Renal cortex interstitium (tissue), 11 donors: ENCODE results near the gene ZNF365. TPM values are rescaled to one million over a fixed set of nuclear protein-coding genes. Genes with fewer than 3 reads are reported as not detected.
"Not testable (repeated sequence)": the region's sequence is repeated elsewhere in the genome, so short reads cannot be mapped to it uniquely, and the experiment has no call there.

Source experiments
- DNase-seq, 11 donors: peaks; one replicate each; pipeline ENCODE4 v3.0.0-alpha.2; 2013; ENCODE audit warnings: low read depth in 9 of 11, low spot score in 4 of 11; ENCODE audit errors: extremely low read depth in 1 of 11
- polyA plus RNA-seq, 3 donors: library from polyadenylated mRNA; unstranded; fragments of 120-200 nt; gene quantifications; one replicate each; pipeline ENCODE4 v1.2.1, GENCODE V29; 2013; ENCODE audit not compliant: insufficient read length in 3 of 3

The ZNF365 gene
- polyA plus RNA-seq, 3 donors: 0.36 to 0.50 (median 0.46) TPM

- DNase-seq: no peak
Measured at GRCh38 chr10:62402508-62402907, 28.3 kb downstream of the ZNF365 start.

GRCh38 chr10:62410528-62410927 lies 36.4 kb downstream of the ZNF365 start:
- not testable (repeated sequence) for DNase-seq

GRCh38 chr10:62410934-62411333 lies 36.8 kb downstream of the ZNF365 start:
- not testable (repeated sequence) for DNase-seq

- DNase-seq: no peak
Measured at GRCh38 chr10:62413048-62413447, 38.9 kb downstream of the ZNF365 start.

- no peak for DNase-seq
Measured at GRCh38 chr10:62413652-62414051, 39.5 kb downstream of the ZNF365 start.

- DNase-seq: no peak
Measured at GRCh38 chr10:62414359-62414758, 40.2 kb downstream of the ZNF365 start.

- DNase-seq: no peak
Measured at GRCh38 chr10:62422068-62422590, 48.0 kb downstream of the ZNF365 start.

GRCh38 chr10:62424026-62424425 lies 49.9 kb downstream of the ZNF365 start:
- no peak for DNase-seq

GRCh38 chr10:62426086-62426485 lies 51.9 kb downstream of the ZNF365 start:
- DNase-seq: no peak

- DNase-seq: no peak
Measured at GRCh38 chr10:62426600-62426999, 52.4 kb downstream of the ZNF365 start.

GRCh38 chr10:62430881-62431280 lies 56.7 kb downstream of the ZNF365 start:
- no peak for DNase-seq

GRCh38 chr10:62433181-62433692 lies 59.1 kb downstream of the ZNF365 start:
- no peak for DNase-seq

- no peak for DNase-seq
Measured at GRCh38 chr10:62433901-62434300, 59.7 kb downstream of the ZNF365 start.

- DNase-seq: peak; percentile 36 to 66 (median 52)
Measured at GRCh38 chr10:62437696-62438095, 63.5 kb downstream of the ZNF365 start.

GRCh38 chr10:62442006-62442405 lies 67.8 kb downstream of the ZNF365 start:
- no peak for DNase-seq

GRCh38 chr10:62442894-62443669 lies 68.9 kb downstream of the ZNF365 start:
- DNase-seq: peak in 1 of 11 donors; percentile 18

GRCh38 chr10:62443866-62444265 lies 69.7 kb downstream of the ZNF365 start:
- no peak for DNase-seq

GRCh38 chr10:62446627-62447026 lies 72.5 kb downstream of the ZNF365 start:
- peak in 1 of 11 donors; percentile 11 for DNase-seq

GRCh38 chr10:62450912-62451610 lies 76.9 kb downstream of the ZNF365 start:
- no peak for DNase-seq

- no peak for DNase-seq
Measured at GRCh38 chr10:62451611-62451975, 77.4 kb downstream of the ZNF365 start.
